CD4-positive, alpha-beta T cell treated with Interleukin-10 for 1 hour (primary cell): ENCODE data around the gene BCL3.
A peak's percentile ranks its signal among the peaks of the same experiment; 100 is the strongest.
"Not testable (repeated sequence)": the region's sequence is repeated elsewhere in the genome, so short reads cannot be mapped to it uniquely, and the experiment has no call there.

Experiments used
- DNase-seq: peaks from one replicate; pipeline ENCODE4 v3.0.0-alpha.2; 2020

The BCL3 gene

GRCh38 chr19:44759083-44759804, 10.7 kb downstream of the BCL3 start:
- DNase-seq: no peak

- peak; percentile 24 for DNase-seq
These were observed 13.5 kb downstream of the BCL3 start for GRCh38 chr19:44762038-44762437.

GRCh38 chr19:44765033-44765948, 16.8 kb downstream of the BCL3 start:
- peak; percentile 15 for DNase-seq

- DNase-seq: no peak
These were observed 17.4 kb downstream of the BCL3 start for GRCh38 chr19:44765949-44766335.

GRCh38 chr19:44767295-44768180, 19.0 kb downstream of the BCL3 start:
- peak; percentile 28 for DNase-seq

- peak; percentile 99 for DNase-seq
These were observed 22.2 kb downstream of the BCL3 start for GRCh38 chr19:44770550-44771257.

- not testable (repeated sequence) for DNase-seq
These were observed 23.6 kb downstream of the BCL3 start for GRCh38 chr19:44772144-44772543.

- DNase-seq: no peak
These were observed 24.5 kb downstream of the BCL3 start for GRCh38 chr19:44772959-44773358.

GRCh38 chr19:44775676-44776240, 27.2 kb downstream of the BCL3 start:
- DNase-seq: no peak

- no peak for DNase-seq
These were observed 28.0 kb downstream of the BCL3 start for GRCh38 chr19:44776402-44777096.

GRCh38 chr19:44777715-44778347, 29.3 kb downstream of the BCL3 start, which contains the start of gene CBLC:
Gene CBLC (plus strand): TSS chr19:44777890. CDS start chr19:44777932, 42 bp downstream.
- no peak for DNase-seq

- no peak for DNase-seq
These were observed 30.6 kb downstream of the BCL3 start for GRCh38 chr19:44779150-44779549.

- not testable (repeated sequence) for DNase-seq
These were observed 33.2 kb downstream of the BCL3 start for GRCh38 chr19:44781694-44782093.

GRCh38 chr19:44782729-44783128, 34.2 kb downstream of the BCL3 start:
- no peak for DNase-seq

GRCh38 chr19:44783545-44783944, 35.0 kb downstream of the BCL3 start:
- no peak for DNase-seq

GRCh38 chr19:44785271-44785670, 36.8 kb downstream of the BCL3 start:
- no peak for DNase-seq

- DNase-seq: no peak
These were observed 37.5 kb downstream of the BCL3 start for GRCh38 chr19:44785993-44786392.

- DNase-seq: no peak
These were observed 40.5 kb downstream of the BCL3 start for GRCh38 chr19:44788971-44789370.

GRCh38 chr19:44789943-44790483, 41.5 kb downstream of the BCL3 start:
- no peak for DNase-seq

GRCh38 chr19:44792281-44792680, 43.8 kb downstream of the BCL3 start:
- DNase-seq: no peak
